HL-60/S4 (cell line): ENCODE results near the gene DAB2.
"Not testable (repeated sequence)": the region's sequence is repeated elsewhere in the genome, so short reads cannot be mapped to it uniquely, and the experiment has no call there.

ENCODE experiments used
- in situ Hi-C: fragments of 300-500 bp; cut with MboI; formaldehyde crosslinking; loops from 2 replicates; pipeline ENCODE4 v1.14.3; 2022; ENCODE audit warnings: low sequenced_read_pairs

DAB2 gene

DNA sequence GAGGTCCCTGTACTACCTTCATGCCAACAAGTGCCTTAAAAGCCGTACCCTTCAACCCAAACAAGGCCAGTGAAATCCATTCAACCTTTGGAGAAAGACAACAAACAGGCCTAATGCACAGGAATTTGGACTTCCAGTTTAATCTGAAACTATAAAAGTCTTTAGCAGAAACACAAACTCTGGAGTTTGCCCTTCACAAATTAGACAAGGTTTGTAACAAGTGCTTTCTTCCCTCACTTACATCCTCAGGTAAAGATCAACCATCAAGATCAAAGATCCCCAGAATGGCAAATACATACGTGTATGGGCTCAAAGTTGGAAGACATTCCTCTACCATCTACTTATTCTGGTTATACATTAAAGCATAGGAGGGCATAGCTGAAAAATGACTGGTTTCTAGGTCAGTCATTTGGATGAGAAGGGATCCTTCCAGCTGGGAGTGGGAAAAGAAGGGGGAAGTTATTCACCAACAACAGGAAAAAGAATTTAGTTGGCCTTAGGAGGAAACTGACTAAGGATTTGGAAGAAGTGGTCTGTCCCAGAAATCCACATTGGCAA is 2.0 kb downstream of the DAB2 start:
- in situ Hi-C loops, result no loop called here

DNA sequence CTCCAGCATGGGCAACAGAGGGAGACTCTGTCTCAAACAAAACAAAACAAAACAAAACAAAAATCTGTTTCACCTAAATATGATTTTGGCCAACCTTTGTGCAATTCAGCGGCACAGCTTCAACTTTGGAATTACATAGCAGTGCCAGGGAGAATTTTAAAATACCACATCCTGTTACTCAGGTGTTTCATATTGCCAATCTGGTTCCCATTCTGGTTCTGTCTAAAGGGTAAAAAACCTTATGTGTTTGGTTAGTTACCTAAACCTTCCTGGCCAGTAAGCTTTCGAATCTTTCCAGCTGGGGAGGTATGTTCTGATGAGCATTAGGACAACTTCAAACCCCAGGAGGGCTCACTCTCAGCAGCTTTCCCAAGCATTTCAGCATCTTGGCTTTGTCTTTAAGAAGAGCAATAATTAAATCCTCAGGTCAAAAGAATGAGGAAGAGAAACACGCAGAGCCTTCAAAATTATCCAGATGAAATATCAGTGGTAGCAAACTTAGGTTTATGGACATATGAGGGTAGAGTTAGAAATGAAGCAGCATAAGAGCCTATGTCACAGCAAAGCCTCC is 2.7 kb downstream of the DAB2 start:
- in situ Hi-C loops, result no loop called here

DNA sequence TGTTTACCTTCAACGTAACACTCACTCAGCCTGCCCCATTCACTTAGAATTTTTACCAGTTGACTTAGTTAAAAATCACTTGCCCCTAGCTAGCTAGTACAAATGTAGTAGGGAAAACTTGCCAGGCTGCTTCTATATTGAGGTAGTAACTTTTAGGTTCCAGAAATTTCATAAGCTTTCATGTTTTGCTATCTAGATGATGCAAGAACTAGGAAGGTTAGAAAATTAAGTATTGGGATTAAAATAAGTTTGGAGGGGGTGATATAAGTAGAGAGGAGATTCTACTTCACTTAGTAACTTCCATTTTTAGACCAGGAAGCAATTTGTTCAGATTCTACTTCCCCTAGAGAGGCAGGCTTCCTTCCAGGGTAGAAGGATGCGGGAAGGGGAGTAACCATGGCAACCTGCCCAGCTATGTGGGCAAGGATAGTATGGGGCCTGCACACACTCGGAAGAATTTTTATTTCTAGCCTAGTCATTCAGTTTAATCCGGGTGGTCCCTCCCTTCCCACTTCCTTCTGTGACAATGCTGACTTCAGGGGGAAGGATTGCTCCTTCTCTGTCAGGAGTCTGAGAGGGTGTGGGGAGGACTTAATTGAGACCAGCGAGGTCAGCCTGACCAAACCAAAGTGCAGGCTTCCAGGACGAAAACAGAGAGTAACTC is 4.2 kb downstream of the DAB2 start:
- in situ Hi-C loops, result no loop called here

DNA sequence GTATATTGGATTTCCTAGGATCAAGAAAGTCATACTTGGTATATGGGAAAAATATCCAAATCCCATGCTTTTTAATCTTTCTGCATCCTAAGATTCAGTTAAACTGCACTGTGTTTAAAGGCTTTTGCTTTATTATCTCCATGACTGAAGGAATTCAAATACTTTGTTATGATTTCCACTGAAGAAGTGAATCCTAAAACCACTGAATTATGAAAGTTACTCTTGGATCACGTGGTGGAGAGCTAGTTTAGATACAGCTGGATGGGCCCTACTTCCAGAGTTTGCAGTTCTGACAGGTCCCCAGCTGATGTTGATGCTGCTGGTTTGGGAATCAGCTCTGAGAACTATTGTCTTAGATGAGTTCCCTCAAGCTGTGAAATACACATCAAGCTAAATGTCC is 5.0 kb downstream of the DAB2 start:
- in situ Hi-C loops, result no loop called here

GRCh38 chr5:39417979-39418378 is 6.8 kb downstream of the DAB2 start:
- in situ Hi-C loops, result no loop called here

DNA sequence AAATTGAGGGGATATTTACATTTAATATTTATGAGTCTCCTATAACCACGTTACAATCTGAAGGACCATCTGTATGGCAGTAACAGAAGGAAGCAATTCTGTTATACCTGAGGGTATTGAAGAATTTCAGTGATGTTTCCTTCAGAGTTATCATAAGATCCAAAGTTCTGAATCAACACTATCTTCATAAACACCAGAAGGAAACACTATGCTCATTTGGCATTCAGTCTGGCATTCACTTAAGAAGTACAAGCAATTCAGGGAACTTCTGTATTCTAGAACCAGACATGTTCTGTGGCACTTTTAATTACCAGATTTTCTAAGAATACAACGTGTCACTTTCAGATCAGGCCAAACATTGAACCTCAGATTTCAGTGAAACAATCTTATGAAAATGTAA is 9.6 kb downstream of the DAB2 start:
- in situ Hi-C loops, result no loop called here

DNA sequence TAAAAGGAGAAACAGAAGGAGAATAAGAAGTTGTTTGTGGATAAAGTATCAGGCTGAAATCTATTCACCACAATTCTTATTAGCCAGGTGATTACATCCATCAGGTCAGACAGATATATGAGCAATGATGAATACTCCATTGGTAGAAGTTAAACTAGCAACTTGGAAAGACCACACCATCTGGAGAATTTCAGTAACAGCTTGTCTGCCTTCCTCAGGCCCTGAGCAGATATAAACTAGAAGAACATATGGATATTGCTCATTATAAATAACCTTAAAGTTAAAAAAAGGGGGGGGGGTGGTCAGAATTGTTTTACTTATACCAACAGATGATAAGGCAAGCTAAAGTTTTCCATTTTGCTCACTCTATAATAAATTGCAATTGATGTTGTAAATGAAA is 10.4 kb downstream of the DAB2 start:
- in situ Hi-C loops, result no loop called here

DNA sequence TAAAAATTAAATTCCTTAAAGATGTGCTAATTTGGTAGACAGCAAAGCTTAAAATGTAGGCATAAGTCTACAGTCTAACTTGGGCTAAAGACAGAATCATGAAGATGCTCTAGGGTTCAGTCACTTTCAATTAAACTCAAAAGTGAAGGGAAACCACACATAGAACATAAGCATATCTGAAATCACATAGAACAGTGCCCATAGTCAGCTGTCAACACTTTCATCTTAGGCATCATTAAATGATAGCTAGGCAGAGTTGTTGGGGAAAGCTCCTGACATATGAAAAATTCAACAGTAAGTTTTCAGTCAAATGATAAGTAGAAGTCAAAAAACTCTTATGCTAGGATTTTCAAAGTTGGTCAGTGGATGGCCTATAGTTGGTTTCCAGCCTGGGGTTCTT is 11.0 kb downstream of the DAB2 start:
- in situ Hi-C loops, result no loop called here

GRCh38 chr5:39412721-39413394 is 11.9 kb downstream of the DAB2 start:
- in situ Hi-C loops, result no loop called here

DNA sequence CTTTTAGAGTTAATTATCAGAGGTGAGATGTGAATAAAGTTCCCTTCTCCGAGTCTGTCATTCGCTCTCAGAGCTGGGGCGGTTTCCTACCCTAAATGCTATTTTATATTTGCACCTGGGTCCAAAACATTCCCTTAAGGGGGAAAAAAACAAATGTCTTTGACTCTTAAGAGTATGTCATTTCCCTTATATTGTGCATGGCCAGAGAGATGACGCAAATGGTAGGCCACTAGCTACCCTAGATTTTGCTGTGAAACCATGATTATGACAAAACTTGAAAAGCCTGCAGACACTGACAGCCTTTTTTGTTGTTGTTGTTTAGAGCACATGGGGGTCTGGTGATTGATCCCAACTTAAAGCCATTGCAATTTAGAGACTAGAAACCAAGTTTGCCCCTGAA is 12.8 kb downstream of the DAB2 start:
- in situ Hi-C loops, result no loop called here

- in situ Hi-C loops, result no loop called here
Observed at GRCh38 chr5:39411061-39411460, 13.7 kb downstream of the DAB2 start.

DNA sequence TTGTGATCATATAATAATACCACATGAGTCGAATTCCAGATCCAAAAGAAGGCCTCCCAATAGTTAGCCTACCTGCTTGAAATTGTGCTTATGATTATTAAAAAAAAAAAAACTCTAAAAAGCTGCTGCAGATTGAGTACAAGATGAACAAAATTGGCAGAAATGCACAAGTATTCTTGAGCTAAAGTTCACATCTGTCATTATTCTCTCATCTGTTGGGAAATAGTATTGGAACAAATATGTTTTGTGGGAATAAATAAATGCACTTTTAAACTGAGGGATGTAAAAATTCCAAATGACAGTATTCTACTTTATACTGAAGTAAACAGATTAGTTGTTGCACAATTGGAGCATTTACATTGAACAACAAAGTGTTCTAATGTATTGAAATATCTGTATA is 15.7 kb downstream of the DAB2 start:
- in situ Hi-C loops, result no loop called here

- in situ Hi-C loops, result no loop called here
Observed at GRCh38 chr5:39405083-39405843, 19.5 kb downstream of the DAB2 start.

- in situ Hi-C loops, result not testable (repeated sequence)
Observed at GRCh38 chr5:39403761-39404160, 21.0 kb downstream of the DAB2 start.

DNA sequence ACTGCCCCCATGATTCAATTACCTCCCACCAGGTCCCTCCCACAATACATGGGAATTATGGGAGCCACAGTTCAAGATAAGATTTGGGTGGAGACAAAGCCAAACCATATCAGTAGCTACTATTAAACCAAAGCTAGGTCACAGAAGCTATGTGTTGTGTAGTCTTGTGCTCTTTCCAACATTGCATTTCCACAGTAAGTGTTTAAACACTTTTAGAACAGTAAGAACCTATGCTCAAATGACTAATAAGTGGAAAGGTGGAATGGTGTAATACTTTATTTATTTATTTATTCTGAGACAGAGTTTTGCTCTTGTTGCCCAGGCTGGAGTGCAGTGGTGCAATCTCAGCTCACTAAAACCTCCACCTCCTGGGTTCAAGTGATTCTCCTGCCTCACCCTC is 22.6 kb downstream of the DAB2 start:
- in situ Hi-C loops, result not testable (repeated sequence)

GRCh38 chr5:39400713-39401578 is 23.8 kb downstream of the DAB2 start:
- in situ Hi-C loops, result no loop called here

- in situ Hi-C loops, result no loop called here
Observed at GRCh38 chr5:39399135-39400036, 25.4 kb downstream of the DAB2 start.

DNA sequence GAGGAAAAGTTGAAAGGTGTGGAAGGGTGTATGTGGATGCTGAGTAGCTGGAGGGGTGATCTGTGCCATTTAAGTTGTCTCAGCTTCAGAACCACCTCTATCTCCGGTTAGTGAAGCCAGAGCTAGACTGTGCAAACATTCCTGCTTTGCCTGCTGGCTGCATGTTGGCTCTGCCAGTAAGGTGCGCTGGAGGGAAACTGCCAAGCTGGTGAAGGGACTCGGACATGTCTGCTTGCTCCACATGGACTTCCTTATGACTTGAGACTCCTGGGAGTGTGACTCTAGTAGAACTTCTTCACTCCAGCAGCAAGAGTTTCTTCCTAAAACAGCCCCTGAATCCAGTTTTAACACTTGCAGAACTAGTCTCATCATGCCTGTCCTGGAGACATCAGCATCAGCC is 27.9 kb downstream of the DAB2 start:
- in situ Hi-C loops, result no loop called here

- in situ Hi-C loops, result no loop called here
Observed at GRCh38 chr5:39395521-39395920, 29.3 kb downstream of the DAB2 start.

- in situ Hi-C loops, result no loop called here
Observed at GRCh38 chr5:39394946-39395345, 29.8 kb downstream of the DAB2 start.
